Measurements from ENCODE around the gene LDLRAD1. TPM values are rescaled to one million over a fixed set of nuclear protein-coding genes. Genes with fewer than 3 reads are reported as not detected.
"Not testable (repeated sequence)": the region's sequence is repeated elsewhere in the genome, so short reads cannot be mapped to it uniquely, and the experiment has no call there.

LDLRAD1 gene
- polyA plus RNA-seq, 1 experiment: not detected

DNA sequence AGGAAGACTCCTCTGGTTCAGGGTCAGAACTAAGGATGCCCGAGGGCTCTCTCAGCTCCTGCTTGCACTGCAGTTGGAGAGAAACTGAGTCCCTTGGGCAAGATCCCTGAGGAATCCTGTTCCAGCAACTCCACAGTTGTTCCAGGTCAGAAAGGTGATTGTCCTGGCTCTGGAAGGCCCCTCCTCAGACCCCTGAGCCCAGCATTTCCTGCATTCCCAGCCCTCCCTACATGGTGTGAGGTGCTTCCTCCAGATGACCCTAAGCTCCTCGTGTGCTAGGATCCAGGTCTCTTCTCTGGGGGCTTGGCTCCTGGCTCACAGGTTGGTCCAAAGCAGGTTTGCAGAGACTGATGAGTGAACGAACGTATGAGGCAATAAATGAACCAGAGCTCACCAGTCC, 11.5 kb downstream of the LDLRAD1 start:
- peaks cover 12% of the 10 kb centered on the region; the same call in 1 of the 2 replicates for H3K9me3 ChIP-seq (ENCODE audit: control insufficient read depth, insufficient read depth, low read length)
- DNase-seq (ENCODE audit: low read depth, low spot score): no peak
- peaks cover 34% of the 10 kb centered on the region for H3K27me3 ChIP-seq (ENCODE audit: control insufficient read depth, insufficient read depth, low read length)
- POLR2A ChIA-PET: no interaction called here
- H3K27ac ChIP-seq (ENCODE audit: low read depth, low read length): no peak overlapping the region
- H3K4me3 ChIP-seq (ENCODE audit: low read depth, low read length): no peak overlapping the region
- CTCF ChIA-PET: interaction anchor here (1.3 kb wide), 1 partner anchor 483 kb away, joined by 3 read pairs; no protein-coding TSS in a partner anchor
- TF ChIP-seq, protein P1, sequence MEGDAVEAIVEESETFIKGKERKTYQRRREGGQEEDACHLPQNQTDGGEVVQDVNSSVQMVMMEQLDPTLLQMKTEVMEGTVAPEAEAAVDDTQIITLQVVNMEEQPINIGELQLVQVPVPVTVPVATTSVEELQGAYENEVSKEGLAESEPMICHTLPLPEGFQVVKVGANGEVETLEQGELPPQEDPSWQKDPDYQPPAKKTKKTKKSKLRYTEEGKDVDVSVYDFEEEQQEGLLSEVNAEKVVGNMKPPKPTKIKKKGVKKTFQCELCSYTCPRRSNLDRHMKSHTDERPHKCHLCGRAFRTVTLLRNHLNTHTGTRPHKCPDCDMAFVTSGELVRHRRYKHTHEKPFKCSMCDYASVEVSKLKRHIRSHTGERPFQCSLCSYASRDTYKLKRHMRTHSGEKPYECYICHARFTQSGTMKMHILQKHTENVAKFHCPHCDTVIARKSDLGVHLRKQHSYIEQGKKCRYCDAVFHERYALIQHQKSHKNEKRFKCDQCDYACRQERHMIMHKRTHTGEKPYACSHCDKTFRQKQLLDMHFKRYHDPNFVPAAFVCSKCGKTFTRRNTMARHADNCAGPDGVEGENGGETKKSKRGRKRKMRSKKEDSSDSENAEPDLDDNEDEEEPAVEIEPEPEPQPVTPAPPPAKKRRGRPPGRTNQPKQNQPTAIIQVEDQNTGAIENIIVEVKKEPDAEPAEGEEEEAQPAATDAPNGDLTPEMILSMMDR (IDR thresholded peaks at IDR 0.05; ENCODE audit: low read depth, low read length): no peak

DNA sequence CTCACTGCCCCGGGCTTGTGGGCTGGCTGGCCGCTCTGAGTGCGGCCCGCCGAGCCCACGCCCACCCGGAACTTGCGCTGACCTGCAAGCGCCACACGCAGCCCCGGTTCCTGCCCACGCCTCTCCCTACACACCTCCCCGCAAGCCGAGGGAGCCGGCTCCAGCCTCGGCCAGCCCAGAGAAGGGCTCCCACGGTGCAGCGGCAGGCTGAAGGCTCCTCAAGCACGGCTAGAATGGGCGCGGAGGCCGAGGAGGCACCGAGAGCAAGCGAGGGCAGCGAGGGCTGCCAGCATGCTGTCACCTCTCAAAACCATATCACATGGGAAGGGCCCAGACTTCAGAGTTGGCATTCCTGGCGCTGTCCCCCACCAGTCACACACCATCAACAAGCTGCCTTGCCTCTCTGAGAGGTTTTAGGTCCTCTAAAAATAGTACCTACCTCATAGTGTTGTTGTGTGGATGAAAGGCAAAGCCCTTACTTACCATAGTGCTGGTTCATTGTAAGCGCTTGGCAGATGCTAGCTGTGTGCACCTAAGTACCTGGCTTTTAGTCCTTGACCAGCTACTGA, 13.4 kb downstream of the LDLRAD1 start:
- no peak for DNase-seq (ENCODE audit: low read depth, low spot score)
- Histone ChIP-seq H3K27ac (ENCODE audit: low read depth, low read length) (no peak overlapping the region), H3K27me3 (ENCODE audit: control insufficient read depth, insufficient read depth, low read length) (peaks cover 23% of the 10 kb centered on the region), H3K4me3 (ENCODE audit: low read depth, low read length) (no peak overlapping the region), H3K9me3 (ENCODE audit: control insufficient read depth, insufficient read depth, low read length) (peaks cover 12% of the 10 kb centered on the region; the same call in 1 of the 2 replicates)
- TF ChIP-seq, protein P1 (IDR thresholded peaks at IDR 0.05; ENCODE audit: low read depth, low read length): no peak
- ChIA-PET POLR2A (no interaction called here), CTCF (no interaction called here)

DNA sequence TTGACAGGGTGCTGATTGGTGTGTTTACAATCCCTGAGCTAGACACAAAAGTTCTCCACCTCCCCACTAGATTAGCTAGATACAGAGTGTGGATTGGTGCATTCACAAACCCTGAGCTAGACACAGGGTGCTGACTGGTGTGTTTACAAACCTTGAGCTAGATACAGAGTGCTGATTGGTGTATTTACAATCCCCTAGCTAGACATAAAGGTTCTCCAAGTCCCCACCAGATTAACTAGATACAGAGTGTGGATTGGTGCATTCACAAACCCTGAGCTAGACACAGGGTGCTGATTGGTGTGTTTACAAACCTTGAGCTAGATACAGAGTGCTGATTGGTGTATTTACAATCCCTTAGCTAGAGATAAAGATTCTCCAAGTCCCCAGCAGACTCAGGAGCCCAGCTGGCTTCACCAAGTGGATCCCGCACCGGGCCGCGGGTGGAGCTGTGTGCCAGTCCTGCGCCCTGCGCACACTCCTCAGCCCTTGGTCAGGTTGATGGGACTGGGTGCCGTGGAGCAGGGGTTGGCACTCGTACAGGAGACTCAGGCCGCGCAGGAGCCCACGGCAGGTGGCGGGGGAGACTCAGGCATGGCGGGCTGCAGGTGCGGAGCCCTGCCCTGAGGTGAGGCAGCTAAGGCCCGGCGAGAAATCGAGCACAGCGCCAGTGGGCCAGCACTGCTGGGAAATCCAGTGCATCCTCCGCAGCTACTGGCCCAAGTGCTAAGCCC, 14.1 kb downstream of the LDLRAD1 start:
- DNase-seq (ENCODE audit: low read depth, low spot score); H3K27ac ChIP-seq (ENCODE audit: low read depth, low read length); H3K4me3 ChIP-seq (ENCODE audit: low read depth, low read length): not testable (repeated sequence)
- Histone ChIP-seq H3K27me3 (ENCODE audit: control insufficient read depth, insufficient read depth, low read length) (peaks cover 18% of the 10 kb centered on the region), H3K9me3 (ENCODE audit: control insufficient read depth, insufficient read depth, low read length) (peaks cover 12% of the 10 kb centered on the region; the same call in 1 of the 2 replicates)
- ChIA-PET CTCF (interaction anchor here (0.5 kb wide), 1 partner anchor 99 kb away, joined by 4 read pairs; no protein-coding TSS in a partner anchor), POLR2A (interaction anchor here (0.6 kb wide), 1 partner anchor 44 kb away, joined by 3 read pairs; no protein-coding TSS in a partner anchor)

DNA sequence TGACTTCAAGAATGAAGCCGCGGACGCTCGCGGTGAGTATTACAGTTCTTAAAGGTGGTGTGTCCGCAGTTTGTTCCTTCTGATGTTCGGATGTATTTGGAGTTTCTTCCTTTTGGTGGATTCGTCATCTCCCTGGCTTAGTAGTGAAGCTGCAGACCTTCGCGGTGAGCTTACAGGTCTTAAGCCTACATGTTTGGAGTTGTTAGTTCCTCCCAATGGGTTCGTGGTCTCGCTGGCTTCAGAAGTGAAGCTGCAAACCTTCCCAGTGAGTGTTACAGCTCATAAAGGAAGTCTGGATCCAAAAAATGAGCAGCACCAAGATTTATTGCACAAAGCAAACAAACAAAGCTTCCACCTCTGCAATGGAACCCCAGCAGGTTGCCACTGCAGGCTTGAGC, 14.7 kb downstream of the LDLRAD1 start:
- POLR2A ChIA-PET: interaction anchor here (0.6 kb wide), 1 partner anchor 44 kb away, joined by 3 read pairs; no protein-coding TSS in a partner anchor

DNA sequence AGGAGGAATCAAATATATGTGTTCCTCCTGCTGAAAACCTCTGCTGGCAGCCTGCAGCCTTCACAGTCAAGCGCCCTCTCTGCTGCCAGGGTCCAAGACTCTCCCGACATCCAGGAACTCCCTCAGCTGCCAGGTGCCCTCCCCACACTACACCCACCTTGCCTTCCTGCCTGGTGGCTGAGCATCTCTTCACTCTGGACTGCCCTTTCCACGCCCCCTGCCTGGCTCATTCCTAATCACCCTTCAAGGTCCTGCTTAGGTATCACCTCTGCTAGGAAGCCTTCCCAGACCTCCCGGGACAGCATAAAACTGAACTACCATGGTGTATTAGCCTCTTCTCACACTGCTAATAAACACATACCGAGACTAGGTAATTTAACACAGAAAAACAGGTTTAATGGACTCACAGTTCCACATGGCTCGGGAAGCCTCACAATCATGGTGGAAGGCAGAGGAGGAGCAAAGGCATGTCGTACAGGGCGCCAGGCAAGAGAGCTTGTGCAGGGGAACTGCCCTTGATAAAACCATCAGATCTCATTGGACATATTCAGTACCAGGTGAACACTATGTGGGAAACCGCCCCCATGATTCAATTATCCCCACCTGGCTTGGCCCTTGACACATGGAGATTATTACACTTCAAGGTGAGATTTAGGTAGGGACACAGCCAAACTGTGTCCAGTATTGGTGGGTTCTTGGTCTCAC, 15.3 kb downstream of the LDLRAD1 start:
- ChIA-PET CTCF (no interaction called here), POLR2A (no interaction called here)
- Histone ChIP-seq H3K4me3 (ENCODE audit: low read depth, low read length) (no peak overlapping the region), H3K27me3 (ENCODE audit: control insufficient read depth, insufficient read depth, low read length) (peaks cover 8% of the 10 kb centered on the region), H3K9me3 (ENCODE audit: control insufficient read depth, insufficient read depth, low read length) (peaks cover 12% of the 10 kb centered on the region; the same call in 1 of the 2 replicates), H3K27ac (ENCODE audit: low read depth, low read length) (no peak overlapping the region)
- no peak for DNase-seq (ENCODE audit: low read depth, low spot score)
- TF ChIP-seq, protein P1 (IDR thresholded peaks at IDR 0.05; ENCODE audit: low read depth, low read length): no peak

More for the DNA sequence above, 14.7 kb downstream of the LDLRAD1 start:
- TF ChIP-seq, protein P1 (IDR thresholded peaks at IDR 0.05; ENCODE audit: low read depth, low read length): no peak
- no peak for DNase-seq (ENCODE audit: low read depth, low spot score)
- Histone ChIP-seq H3K4me3 (ENCODE audit: low read depth, low read length) (no peak overlapping the region), H3K27me3 (ENCODE audit: control insufficient read depth, insufficient read depth, low read length) (peaks cover 13% of the 10 kb centered on the region), H3K27ac (ENCODE audit: low read depth, low read length) (no peak overlapping the region), H3K9me3 (ENCODE audit: control insufficient read depth, insufficient read depth, low read length) (peaks cover 12% of the 10 kb centered on the region; the same call in 1 of the 2 replicates)
- CTCF ChIA-PET: interaction anchor here (0.5 kb wide), 1 partner anchor 98 kb away, joined by 4 read pairs; no protein-coding TSS in a partner anchor
